ENCODE measurements around the gene SLC8A2. TPM values are rescaled to one million over a fixed set of nuclear protein-coding genes. Genes with fewer than 3 reads are reported as not detected.
"Not testable (repeated sequence)": the region's sequence is repeated elsewhere in the genome, so short reads cannot be mapped to it uniquely, and the experiment has no call there.

The SLC8A2 gene
- total RNA-seq, 1 experiment from 2014 or later = not detected

- Histone ChIP-seq H3K4me1 (replicated peaks) (no peaks in the 10 kb centered on the region), H3K36me3 (peaks cover 4% of the 10 kb centered on the region; the same call in 1 of the 2 replicates), H3K27me3 (replicated peaks) (no peaks in the 10 kb centered on the region), H3K9me3 (replicated peaks) (no peaks in the 10 kb centered on the region), H3K4me3 (no peak overlapping the region), H3K27ac (no peak overlapping the region)
- no peak for DNase-seq (ENCODE audit: low read depth in 1 of 2, low spot score in 2 of 2)
Observed at GRCh38 chr19:47406711-47407416, 64.8 kb downstream of the SLC8A2 start.

DNA sequence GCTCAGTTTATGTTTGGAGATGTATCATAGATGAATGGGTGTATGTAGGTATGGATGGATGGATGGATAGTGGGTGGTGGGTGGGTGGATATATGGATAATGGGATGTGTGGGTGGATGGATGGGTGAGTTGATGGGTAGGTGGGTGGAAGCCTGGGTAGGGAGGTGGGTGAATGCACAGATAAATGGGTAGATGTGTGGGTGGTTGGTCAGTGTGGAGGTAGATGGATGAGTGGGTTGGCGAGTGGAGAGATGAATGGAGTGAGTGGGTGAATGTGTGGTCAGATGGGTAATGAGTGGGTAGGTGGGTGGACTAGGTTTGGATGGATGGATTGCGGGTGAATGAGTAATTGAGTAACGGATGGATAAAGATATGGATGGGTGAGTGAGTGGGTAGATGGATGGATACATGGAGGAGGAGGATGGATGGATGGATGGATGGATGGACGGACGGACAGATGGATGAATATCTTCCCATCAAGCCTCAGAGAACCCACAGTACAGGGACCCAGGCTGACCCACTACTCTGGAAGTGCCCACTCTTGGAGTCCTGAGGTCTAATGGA is 65.8 kb downstream of the SLC8A2 start:
- H3K9me3 ChIP-seq (replicated peaks) = no peaks in the 10 kb centered on the region
- H3K4me1 ChIP-seq (replicated peaks) = no peaks in the 10 kb centered on the region
- H3K4me3 ChIP-seq = no peak overlapping the region
- no peak overlapping the region for H3K27ac ChIP-seq
- H3K27me3 ChIP-seq (replicated peaks) = no peaks in the 10 kb centered on the region
- H3K36me3 ChIP-seq = peaks cover 4% of the 10 kb centered on the region; the same call in 1 of the 2 replicates
- DNase-seq (ENCODE audit: low read depth in 1 of 2, low spot score in 2 of 2) = no peak

- no peak for DNase-seq (ENCODE audit: low read depth in 1 of 2, low spot score in 2 of 2)
- H3K27me3 ChIP-seq (replicated peaks) = no peaks in the 10 kb centered on the region
- H3K4me1 ChIP-seq (replicated peaks) = no peaks in the 10 kb centered on the region
Observed at GRCh38 chr19:47405197-47405550, 66.5 kb downstream of the SLC8A2 start.

GRCh38 chr19:47404334-47405196 is 67.1 kb downstream of the SLC8A2 start:
- H3K27ac ChIP-seq = no peak overlapping the region
- no peak for DNase-seq (ENCODE audit: low read depth in 1 of 2, low spot score in 2 of 2)
- no peaks in the 10 kb centered on the region for H3K27me3 ChIP-seq (replicated peaks)
- H3K36me3 ChIP-seq = peaks cover 4% of the 10 kb centered on the region; the same call in 1 of the 2 replicates
- no peak overlapping the region for H3K4me3 ChIP-seq
- no peaks in the 10 kb centered on the region for H3K9me3 ChIP-seq (replicated peaks)
- no peaks in the 10 kb centered on the region for H3K4me1 ChIP-seq (replicated peaks)

More at GRCh38 chr19:47405197-47405550, 66.5 kb downstream of the SLC8A2 start:
- Histone ChIP-seq H3K36me3 (peaks cover 4% of the 10 kb centered on the region; the same call in 1 of the 2 replicates), H3K4me3 (no peak overlapping the region), H3K9me3 (replicated peaks) (no peaks in the 10 kb centered on the region), H3K27ac (no peak overlapping the region)

GRCh38 chr19:47402504-47402903 is 69.2 kb downstream of the SLC8A2 start:
- Histone ChIP-seq H3K36me3 (no peaks in the 10 kb centered on the region), H3K27ac (no peak overlapping the region), H3K4me1 (replicated peaks) (no peaks in the 10 kb centered on the region), H3K27me3 (replicated peaks) (no peaks in the 10 kb centered on the region), H3K9me3 (replicated peaks) (no peaks in the 10 kb centered on the region), H3K4me3 (no peak overlapping the region)
- DNase-seq (ENCODE audit: low read depth in 1 of 2, low spot score in 2 of 2) = no peak

GRCh38 chr19:47398707-47399597 is 72.7 kb downstream of the SLC8A2 start:
- Histone ChIP-seq H3K4me1 (replicated peaks) (no peaks in the 10 kb centered on the region), H3K4me3 (no peak overlapping the region), H3K27ac (no peak overlapping the region), H3K36me3 (no peaks in the 10 kb centered on the region), H3K27me3 (replicated peaks) (no peaks in the 10 kb centered on the region), H3K9me3 (replicated peaks) (no peaks in the 10 kb centered on the region)
- DNase-seq (ENCODE audit: low read depth in 1 of 2, low spot score in 2 of 2) = no peak

DNA sequence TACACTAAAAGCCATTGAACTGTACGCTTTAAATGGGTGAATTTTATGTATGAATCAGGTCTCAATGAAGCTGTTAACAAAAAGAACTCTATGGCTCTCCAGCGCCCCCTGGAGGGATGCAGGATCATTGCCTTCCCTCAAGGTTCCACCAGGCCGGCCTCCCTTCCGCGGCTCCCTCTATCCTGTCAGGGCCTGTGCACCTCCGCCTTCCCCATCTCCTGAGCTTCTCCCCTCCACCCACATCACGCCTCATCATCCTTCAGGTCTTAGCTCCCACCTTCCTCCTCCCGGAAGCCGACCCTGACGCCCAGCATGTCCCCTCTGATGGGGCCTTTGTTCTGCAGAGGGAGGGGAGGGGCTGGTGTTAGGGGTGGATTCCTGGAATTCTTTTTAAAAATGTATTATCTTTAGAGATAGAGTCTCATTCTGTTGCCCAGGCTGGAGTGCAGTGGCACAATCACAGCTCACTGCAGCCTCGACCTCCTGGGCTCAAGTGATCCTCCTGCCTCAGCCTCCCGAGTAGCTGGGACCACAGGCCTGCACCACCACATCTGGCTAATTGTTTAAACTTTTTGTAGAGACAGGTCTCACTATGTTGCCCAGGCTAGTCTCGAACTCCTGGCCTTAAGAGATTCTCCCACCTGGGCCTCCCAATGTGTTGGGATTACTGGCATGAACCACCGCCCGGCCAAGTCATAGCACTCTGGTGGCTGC is 80.0 kb downstream of the SLC8A2 start:
- peaks cover 6% of the 10 kb centered on the region; the same call in 1 of the 2 replicates for H3K4me1 ChIP-seq (replicated peaks)
- H3K27me3 ChIP-seq (replicated peaks) = no peaks in the 10 kb centered on the region
- no peak overlapping the region for H3K4me3 ChIP-seq
- peak; percentile 78 to 84 for DNase-seq (ENCODE audit: low read depth in 1 of 2, low spot score in 2 of 2)
- no peaks in the 10 kb centered on the region for H3K9me3 ChIP-seq (replicated peaks)
- H3K36me3 ChIP-seq = no peaks in the 10 kb centered on the region
- H3K27ac ChIP-seq = no peak overlapping the region

GRCh38 chr19:47390533-47391488 is 80.9 kb downstream of the SLC8A2 start:
- peaks cover 6% of the 10 kb centered on the region; the same call in 1 of the 2 replicates for H3K4me1 ChIP-seq (replicated peaks)
- no peaks in the 10 kb centered on the region for H3K9me3 ChIP-seq (replicated peaks)
- DNase-seq (ENCODE audit: low read depth in 1 of 2, low spot score in 2 of 2) = no peak
- no peaks in the 10 kb centered on the region for H3K27me3 ChIP-seq (replicated peaks)
- H3K36me3 ChIP-seq = no peaks in the 10 kb centered on the region
- H3K4me3 ChIP-seq = no peak overlapping the region
- no peak overlapping the region for H3K27ac ChIP-seq

- H3K9me3 ChIP-seq (replicated peaks) = no peaks in the 10 kb centered on the region
- no peak overlapping the region for H3K4me3 ChIP-seq
- no peaks in the 10 kb centered on the region for H3K36me3 ChIP-seq
Observed at GRCh38 chr19:47389150-47389556, 82.5 kb downstream of the SLC8A2 start.

DNA sequence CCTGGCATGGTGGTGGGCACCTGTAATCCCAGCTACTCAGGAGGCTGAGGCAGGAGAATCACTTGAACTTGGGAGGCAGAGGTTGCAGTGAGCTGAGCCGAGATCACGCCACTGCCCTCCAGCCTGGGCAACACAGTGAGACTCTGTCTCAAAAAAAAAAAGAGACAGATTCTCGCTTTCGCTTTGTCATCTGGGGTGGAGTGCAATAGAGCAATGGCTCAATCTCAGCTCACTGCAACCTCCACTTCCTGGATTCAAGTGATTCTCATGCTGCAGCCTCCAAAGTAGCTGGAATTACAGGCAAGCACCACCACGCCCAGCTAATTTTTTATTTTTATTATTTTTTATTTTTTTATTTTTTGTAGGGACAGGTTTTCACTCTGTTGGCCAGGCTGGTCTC is 83.0 kb downstream of the SLC8A2 start:
- H3K9me3 ChIP-seq (replicated peaks); DNase-seq (ENCODE audit: low read depth in 1 of 2, low spot score in 2 of 2); H3K4me1 ChIP-seq (replicated peaks); H3K27me3 ChIP-seq (replicated peaks); H3K4me3 ChIP-seq; H3K27ac ChIP-seq; H3K36me3 ChIP-seq: not testable (repeated sequence)

More at GRCh38 chr19:47389150-47389556, 82.5 kb downstream of the SLC8A2 start:
- H3K4me1 ChIP-seq (replicated peaks) = peaks cover 6% of the 10 kb centered on the region; the same call in 1 of the 2 replicates
- H3K27ac ChIP-seq = no peak overlapping the region
- H3K27me3 ChIP-seq (replicated peaks) = no peaks in the 10 kb centered on the region
- DNase-seq (ENCODE audit: low read depth in 1 of 2, low spot score in 2 of 2) = no peak

DNA sequence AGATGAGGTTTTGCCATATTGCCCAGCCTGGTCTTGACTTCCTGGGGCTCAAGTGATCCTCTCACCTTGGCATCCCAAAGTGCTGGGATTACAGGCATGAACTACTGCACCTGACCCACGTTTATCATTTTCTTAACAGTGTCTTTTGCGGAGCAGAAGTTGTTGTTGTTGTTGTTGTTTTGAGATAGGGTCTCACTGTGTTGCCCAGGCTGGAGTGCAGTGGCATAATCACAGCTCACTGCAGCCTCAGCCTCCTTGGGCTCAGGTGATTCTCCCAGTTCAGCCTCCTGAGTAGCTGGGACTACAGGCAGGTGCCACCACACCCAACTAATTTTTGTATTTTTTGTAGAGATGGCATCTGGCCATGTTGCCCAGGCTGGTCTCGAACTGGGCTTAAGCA is 84.1 kb downstream of the SLC8A2 start:
- not testable (repeated sequence) for H3K36me3 ChIP-seq; H3K4me1 ChIP-seq (replicated peaks); DNase-seq (ENCODE audit: low read depth in 1 of 2, low spot score in 2 of 2); H3K4me3 ChIP-seq; H3K27me3 ChIP-seq (replicated peaks); H3K27ac ChIP-seq; H3K9me3 ChIP-seq (replicated peaks)

- H3K4me3 ChIP-seq; H3K4me1 ChIP-seq (replicated peaks); H3K9me3 ChIP-seq (replicated peaks); DNase-seq (ENCODE audit: low read depth in 1 of 2, low spot score in 2 of 2); H3K27ac ChIP-seq; H3K27me3 ChIP-seq (replicated peaks); H3K36me3 ChIP-seq: not testable (repeated sequence)
Observed at GRCh38 chr19:47386582-47386981, 85.1 kb downstream of the SLC8A2 start.
